22Rv1 (cell line): ENCODE results near the gene C1orf174.
A peak's percentile ranks its signal among the peaks of the same experiment; 100 is the strongest.

Experiments
- H3K27ac ChIP-seq: fragments of 450-650 bp; 2 replicates; pipeline ENCODE4 v1.5.1; 2017
- CTCF ChIP-seq: fragments of 450-650 bp; IDR thresholded peaks from 2 replicates; pipeline ENCODE4 v1.5.1; 2017; ENCODE audit warnings: mild to moderate bottlenecking
- ZFX ChIP-seq: fragments of 450-650 bp; IDR thresholded peaks from 2 replicates; pipeline ENCODE4 v1.6.1; 2017; ENCODE audit warnings: antibody characterized with exemption, borderline replicate concordance

Gene C1orf174

GRCh38 chr1:3900150-3900968 lies at the start of gene C1orf174:
TSS of gene C1orf174 (minus strand) at chr1:3900272. CDS start at chr1:3900186, 86 bp downstream.
- peak within 1 kb of the TSS; percentile 98 for H3K27ac ChIP-seq
- TF ChIP-seq ZFX (no peak), CTCF (no peak)

- TF ChIP-seq ZFX (no peak), CTCF (no peak)
- no peak overlapping the region for H3K27ac ChIP-seq
These were observed 48.3 kb upstream of the C1orf174 start for GRCh38 chr1:3948344-3948743.

GRCh38 chr1:3945916-3946840 lies 46.1 kb upstream of the C1orf174 start:
- H3K27ac ChIP-seq = no peak overlapping the region
- TF ChIP-seq CTCF (no peak), ZFX (no peak)

GRCh38 chr1:3945222-3945621 lies 45.1 kb upstream of the C1orf174 start:
- no peak overlapping the region for H3K27ac ChIP-seq
- no peak for TF ChIP-seq ZFX

- H3K27ac ChIP-seq = no peak overlapping the region
- TF ChIP-seq CTCF (no peak), ZFX (no peak)
These were observed 44.6 kb upstream of the C1orf174 start for GRCh38 chr1:3944578-3945125.

- H3K27ac ChIP-seq = no peak overlapping the region
- no peak for TF ChIP-seq CTCF
These were observed 43.9 kb upstream of the C1orf174 start for GRCh38 chr1:3943806-3944577.

- no peak for TF ChIP-seq CTCF
- no peak for TF ChIP-seq ZFX
- H3K27ac ChIP-seq = no peak overlapping the region
These were observed 43.0 kb upstream of the C1orf174 start for GRCh38 chr1:3943123-3943431.
